A673 (cell line): Measurements from ENCODE around the gene PRKCH. TPM values are rescaled to one million over a fixed set of nuclear protein-coding genes. Genes with fewer than 3 reads are reported as not detected.

Experiments used
- BruUV-seq: library from RNA; stranded (reverse); fragments of 400-500 nt; replicated peaks from 2 replicates; lab custom pipeline; 2021; lab: Mats Ljungman, UMichigan
- CTCF ChIA-PET: fragments of 300-600 bp; sonication (Branson Sonifier 250); formaldehyde crosslinking; loops from one replicate; lab custom pipeline; 2022; ENCODE audit warnings: antibody characterized with exemption; lab: Charles Lee
- POLR2A ChIA-PET: fragments of 300-600 bp; sonication (Branson Sonifier 250); formaldehyde crosslinking; loops from one replicate; lab custom pipeline; 2022; ENCODE audit warnings: antibody characterized with exemption; ENCODE audit not compliant: low non-redundant PET; lab: Charles Lee
- DNase-seq: peaks from one replicate; pipeline ENCODE4 v3.0.0-alpha.2; 2015; ENCODE audit warnings: low spot score
- H3K27ac ChIP-seq: fragments of 200-600 bp; sonication (generic); 2 replicates; pipeline ENCODE4 v1.5.1; 2016; ENCODE audit warnings: mixed run types, low read depth, mild to moderate bottlenecking, mixed read lengths, antibody characterized with exemption, low read length; ENCODE audit not compliant: poor library complexity, severe bottlenecking
- H3K27me3 ChIP-seq: fragments of 200-600 bp; sonication (generic); replicated peaks from 2 replicates; pipeline ENCODE4 v1.6.1; 2017; ENCODE audit warnings: mixed run types, low read depth, mild to moderate bottlenecking, mixed read lengths, antibody characterized with exemption, low read length; ENCODE audit not compliant: insufficient read depth, poor library complexity
- H3K36me3 ChIP-seq: fragments of 200-600 bp; sonication (generic); 2 replicates; pipeline ENCODE4 v1.6.1; 2016; ENCODE audit warnings: mixed run types, mild to moderate bottlenecking, mixed read lengths, antibody characterized with exemption, low read length; ENCODE audit not compliant: insufficient read depth, poor library complexity, severe bottlenecking
- H3K4me1 ChIP-seq: fragments of 200-600 bp; sonication (generic); 2 replicates; pipeline ENCODE4 v1.6.1; 2017; ENCODE audit warnings: mixed run types, mild to moderate bottlenecking, mixed read lengths, antibody characterized with exemption, low read length; ENCODE audit not compliant: insufficient read depth, poor library complexity, severe bottlenecking
- H3K4me3 ChIP-seq: fragments of 200-600 bp; sonication (generic); 2 replicates; pipeline ENCODE4 v1.5.1; 2016; ENCODE audit warnings: low read depth, mixed run types, mild to moderate bottlenecking, mixed read lengths, low read length; ENCODE audit not compliant: poor library complexity, severe bottlenecking
- H3K9me3 ChIP-seq: fragments of 200-600 bp; sonication (generic); 2 replicates; pipeline ENCODE4 v1.6.1; 2016; ENCODE audit warnings: mixed run types, low read depth, mild to moderate bottlenecking, mixed read lengths, antibody characterized with exemption, low read length; ENCODE audit not compliant: poor library complexity, severe bottlenecking
- EZH2 ChIP-seq: fragments of 200-600 bp; sonication (generic); IDR thresholded peaks from 2 replicates; pipeline ENCODE4 v1.6.1; 2017; ENCODE audit warnings: borderline replicate concordance, low read depth, mild to moderate bottlenecking, mixed read lengths, antibody characterized with exemption, low read length; ENCODE audit not compliant: poor library complexity, severe bottlenecking
- intact Hi-C: fragments of 100-400 bp; cut with micrococcal nuclease; formaldehyde crosslinking; loops from one replicate; pipeline ENCODE4 v1.10.0; 2022; ENCODE audit not compliant: unreplicated experiment
- total RNA-seq: library from RNA; stranded (reverse); gene quantifications from 2 replicates; pipeline ENCODE4 v1.2.3, GENCODE V29; 2021
- TF ChIP-seq, protein P1 (sequence below): fragments of 300-800, 200-600 bp; sonication (generic); conservative IDR thresholded peaks from 2 replicates; pipeline ENCODE4 v1.5.1; 2017; ENCODE audit warnings: low read depth, mild to moderate bottlenecking, antibody characterized with exemption, low read length, moderate library complexity, mixed read lengths

Gene PRKCH
- total RNA-seq, 1 experiment from 2014 or later: 1.8 TPM

DNA sequence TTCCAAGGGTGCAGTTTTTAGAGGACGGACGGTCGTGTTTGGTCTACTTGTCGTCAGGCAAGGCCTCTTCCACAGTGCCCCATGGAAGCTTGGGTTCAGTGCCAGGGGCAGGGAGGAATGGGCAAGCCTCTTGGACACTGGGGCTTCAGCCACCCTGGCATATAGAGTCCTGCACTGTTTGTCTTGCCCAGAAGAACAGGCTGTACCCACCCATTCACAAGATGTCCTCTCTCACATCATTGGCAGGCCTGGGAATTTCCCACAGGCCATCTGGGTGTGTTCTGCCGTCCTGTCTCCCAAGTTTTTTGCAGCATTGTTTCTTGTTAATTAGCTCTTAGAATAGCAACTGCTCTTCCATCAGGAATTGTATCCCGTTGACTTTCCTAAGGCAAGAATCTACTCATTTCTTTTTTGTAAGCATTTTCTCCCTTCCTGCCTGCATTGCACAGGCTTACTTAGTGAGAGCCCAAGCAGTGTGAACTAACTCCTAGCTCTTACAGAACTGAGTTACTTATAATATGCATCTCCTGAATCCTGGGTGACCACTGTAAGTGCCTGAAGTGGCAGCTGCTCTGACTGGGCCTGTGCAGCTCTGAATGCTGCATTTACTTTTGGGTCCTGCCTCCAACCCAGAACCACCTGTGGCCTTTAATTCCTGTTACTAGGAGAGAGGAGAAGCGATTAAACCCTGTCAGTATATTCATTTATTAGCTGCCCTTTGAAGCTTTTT is 224.5 kb downstream of the PRKCH start:
- POLR2A ChIA-PET: interaction anchor here (0.6 kb wide), 1 partner anchor 90 kb away, joined by 20 read pairs; no protein-coding TSS in a partner anchor

DNA sequence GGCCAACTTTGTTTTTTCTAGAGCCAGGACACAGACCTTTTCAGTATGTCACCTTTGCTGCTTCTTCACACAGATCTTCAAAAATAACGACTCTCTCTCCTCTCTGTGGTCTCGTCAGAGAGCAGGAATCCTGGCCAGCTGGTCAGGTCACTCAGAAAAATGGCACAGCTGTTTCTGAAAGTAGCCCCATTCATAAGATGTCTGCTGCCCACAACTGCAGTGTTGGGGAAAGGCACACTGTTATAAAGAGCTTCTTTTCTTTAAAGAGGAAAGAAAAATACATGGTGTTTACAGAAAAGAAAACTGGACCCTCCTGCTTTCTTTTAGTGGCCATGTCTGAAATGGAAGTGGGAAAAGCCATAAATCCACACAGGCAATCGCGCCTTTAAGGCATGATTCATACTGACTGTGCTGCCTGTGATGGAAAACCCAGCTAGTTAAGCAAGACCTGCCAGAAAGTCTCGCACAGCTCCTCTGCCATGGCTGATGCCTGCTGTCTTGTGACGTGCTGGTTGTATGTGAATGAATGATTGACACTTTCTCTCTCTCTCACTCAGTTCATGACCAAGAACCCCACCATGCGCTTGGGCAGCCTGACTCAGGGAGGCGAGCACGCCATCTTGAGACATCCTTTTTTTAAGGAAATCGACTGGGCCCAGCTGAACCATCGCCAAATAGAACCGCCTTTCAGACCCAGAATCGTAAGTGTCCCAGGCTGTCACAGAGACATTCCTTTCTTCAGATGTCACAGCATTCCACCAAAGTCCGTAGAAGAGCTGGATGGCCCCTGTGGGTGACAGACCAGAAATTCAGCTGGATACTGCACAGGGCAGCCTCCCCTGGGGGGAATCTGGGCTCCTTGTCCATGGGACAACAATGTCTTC is 226.0 kb downstream of the PRKCH start:
- no peak for DNase-seq
- H3K36me3 ChIP-seq: no peaks in the 10 kb centered on the region
- BruUV-seq: no TSS peak
- no peak overlapping the region for H3K4me3 ChIP-seq
- no peak overlapping the region for H3K27ac ChIP-seq
- POLR2A ChIA-PET: interaction anchor here (0.7 kb wide), 1 partner anchor 164 kb away, joined by 11 read pairs; no protein-coding TSS in a partner anchor
- intact Hi-C loops: no loop called here
- TF ChIP-seq EZH2: no peak
- TF ChIP-seq, protein P1, sequence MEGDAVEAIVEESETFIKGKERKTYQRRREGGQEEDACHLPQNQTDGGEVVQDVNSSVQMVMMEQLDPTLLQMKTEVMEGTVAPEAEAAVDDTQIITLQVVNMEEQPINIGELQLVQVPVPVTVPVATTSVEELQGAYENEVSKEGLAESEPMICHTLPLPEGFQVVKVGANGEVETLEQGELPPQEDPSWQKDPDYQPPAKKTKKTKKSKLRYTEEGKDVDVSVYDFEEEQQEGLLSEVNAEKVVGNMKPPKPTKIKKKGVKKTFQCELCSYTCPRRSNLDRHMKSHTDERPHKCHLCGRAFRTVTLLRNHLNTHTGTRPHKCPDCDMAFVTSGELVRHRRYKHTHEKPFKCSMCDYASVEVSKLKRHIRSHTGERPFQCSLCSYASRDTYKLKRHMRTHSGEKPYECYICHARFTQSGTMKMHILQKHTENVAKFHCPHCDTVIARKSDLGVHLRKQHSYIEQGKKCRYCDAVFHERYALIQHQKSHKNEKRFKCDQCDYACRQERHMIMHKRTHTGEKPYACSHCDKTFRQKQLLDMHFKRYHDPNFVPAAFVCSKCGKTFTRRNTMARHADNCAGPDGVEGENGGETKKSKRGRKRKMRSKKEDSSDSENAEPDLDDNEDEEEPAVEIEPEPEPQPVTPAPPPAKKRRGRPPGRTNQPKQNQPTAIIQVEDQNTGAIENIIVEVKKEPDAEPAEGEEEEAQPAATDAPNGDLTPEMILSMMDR: no peak
- H3K4me1 ChIP-seq: no peaks in the 10 kb centered on the region
- CTCF ChIA-PET: interaction anchor here (0.6 kb wide), 1 partner anchor 77 kb away, joined by 13 read pairs; no protein-coding TSS in a partner anchor
- no peaks in the 10 kb centered on the region for H3K9me3 ChIP-seq
- no peaks in the 10 kb centered on the region for H3K27me3 ChIP-seq

More for the DNA sequence above, 224.5 kb downstream of the PRKCH start:
- TF ChIP-seq EZH2: no peak
- TF ChIP-seq, protein P1: no peak
- Histone ChIP-seq H3K9me3 (no peaks in the 10 kb centered on the region), H3K27me3 (no peaks in the 10 kb centered on the region), H3K36me3 (no peaks in the 10 kb centered on the region), H3K4me3 (no peak overlapping the region), H3K4me1 (no peaks in the 10 kb centered on the region), H3K27ac (no peak overlapping the region)
- no TSS peak for BruUV-seq
- CTCF ChIA-PET: no interaction called here
- intact Hi-C loops: no loop called here
- DNase-seq: no peak

DNA sequence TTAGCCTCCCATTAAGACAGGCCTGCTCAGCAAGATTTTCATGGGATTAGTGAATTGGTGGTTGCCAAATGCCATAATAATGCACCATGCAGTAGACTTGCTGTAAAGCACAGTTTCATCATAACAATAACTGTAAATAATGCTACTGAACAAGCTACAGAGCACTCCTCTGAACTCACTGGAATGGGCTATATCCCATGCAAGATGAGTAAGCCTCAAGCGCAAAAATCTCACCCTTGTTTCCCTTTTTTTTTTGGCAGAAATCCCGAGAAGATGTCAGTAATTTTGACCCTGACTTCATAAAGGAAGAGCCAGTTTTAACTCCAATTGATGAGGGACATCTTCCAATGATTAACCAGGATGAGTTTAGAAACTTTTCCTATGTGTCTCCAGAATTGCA is 228.0 kb downstream of the PRKCH start:
- no peaks in the 10 kb centered on the region for H3K36me3 ChIP-seq
- no peaks in the 10 kb centered on the region for H3K27me3 ChIP-seq
- ChIA-PET CTCF (no interaction called here), POLR2A (no interaction called here)
- no peak overlapping the region for H3K4me3 ChIP-seq
- no peak for DNase-seq
- H3K27ac ChIP-seq: no peak overlapping the region
- intact Hi-C loops: no loop called here
- no peaks in the 10 kb centered on the region for H3K9me3 ChIP-seq
- BruUV-seq: no TSS peak
- no peak for TF ChIP-seq EZH2
- TF ChIP-seq, protein P1: no peak
- peaks cover 4% of the 10 kb centered on the region for H3K4me1 ChIP-seq
